GM12875 (cell line): ENCODE data around the gene TRAF3.

ENCODE experiments used
- H3K4me3 ChIP-seq: one replicate; pipeline ENCODE4 v1.5.1; 2011; ENCODE audit warnings: low read depth, low read length, control low read depth
- CTCF ChIP-seq: IDR thresholded peaks from 2 replicates; pipeline ENCODE4 v1.5.1; 2011; ENCODE audit warnings: low read depth, mild to moderate bottlenecking, control low read depth, inconsistent platforms, low read length, moderate library complexity, borderline replicate concordance; ENCODE audit not compliant: insufficient read depth

Gene TRAF3

GRCh38 chr14:102902523-102903247 lies 125.4 kb downstream of the TRAF3 start:
- TF ChIP-seq CTCF: no peak
- no peak overlapping the region for H3K4me3 ChIP-seq

GRCh38 chr14:102903248-102903888 lies 126.1 kb downstream of the TRAF3 start:
- no peak for TF ChIP-seq CTCF
- no peak overlapping the region for H3K4me3 ChIP-seq

GRCh38 chr14:102903889-102904512 lies 126.8 kb downstream of the TRAF3 start:
- TF ChIP-seq CTCF: no peak
- H3K4me3 ChIP-seq: no peak overlapping the region

GRCh38 chr14:102905116-102906108 lies 128.2 kb downstream of the TRAF3 start:
- H3K4me3 ChIP-seq: no peak overlapping the region
- no peak for TF ChIP-seq CTCF

- H3K4me3 ChIP-seq: no peak overlapping the region
- no peak for TF ChIP-seq CTCF
Observed at GRCh38 chr14:102906616-102907302, 129.5 kb downstream of the TRAF3 start.

- no peak for TF ChIP-seq CTCF
- no peak overlapping the region for H3K4me3 ChIP-seq
Observed at GRCh38 chr14:102907303-102907844, 130.1 kb downstream of the TRAF3 start.
